SK-N-SH treated with all-trans-retinoic acid at 6 μM for 48 hours (cell line): ENCODE data around the gene ATP6V0D1.

Experiments used
- ATAC-seq: fragments of 200-7000 bp; cut with Tn5 transposase; 3 replicates; pipeline ENCODE4 v1.9.1; 2020; ENCODE audit warnings: mild to moderate bottlenecking, moderate library complexity
- ARNTL ChIP-seq: fragments of 450-650 bp; formaldehyde crosslinking; IDR thresholded peaks from 2 replicates; pipeline ENCODE4 v1.5.0; 2020; ENCODE audit warnings: low read depth, mild to moderate bottlenecking, moderate library complexity, borderline replicate concordance
- BACH2 ChIP-seq: fragments of 250-450 bp; sonication (Bioruptor Pico); IDR thresholded peaks from 2 replicates; pipeline ENCODE4 v1.9.0; 2021; ENCODE audit warnings: mild to moderate bottlenecking, borderline replicate concordance
- CSDC2 ChIP-seq: fragments of 250-450 bp; sonication (Bioruptor Pico); IDR thresholded peaks from 2 replicates; pipeline ENCODE4 v1.5.0; 2020; ENCODE audit warnings: mild to moderate bottlenecking, moderate library complexity
- ESRRG ChIP-seq: fragments of 250-450 bp; sonication (Bioruptor Pico); IDR thresholded peaks from 2 replicates; pipeline ENCODE4 v1.6.1; 2021; ENCODE audit warnings: mild to moderate bottlenecking
- GLIS3 ChIP-seq: fragments of 250-450 bp; sonication (Bioruptor Pico); IDR thresholded peaks from 2 replicates; pipeline ENCODE4 v1.5.0; 2020; ENCODE audit warnings: mild to moderate bottlenecking, moderate library complexity
- ISL1 ChIP-seq: fragments of 250-450 bp; sonication (Bioruptor Pico); IDR thresholded peaks from 2 replicates; pipeline ENCODE4 v2.1.2; 2022; ENCODE audit warnings: mild to moderate bottlenecking, moderate library complexity
- OSR1 ChIP-seq: fragments of 250-450 bp; sonication (Bioruptor Pico); IDR thresholded peaks from 2 replicates; pipeline ENCODE4 v1.8.0; 2022; ENCODE audit warnings: moderate library complexity, mild to moderate bottlenecking, inconsistent platforms
- PPARA ChIP-seq: fragments of 250-450 bp; sonication (Bioruptor Pico); IDR thresholded peaks from 2 replicates; pipeline ENCODE4 v1.5.0; 2020; ENCODE audit warnings: mild to moderate bottlenecking, borderline replicate concordance
- SNAI2 ChIP-seq: fragments of 250-450 bp; sonication (Bioruptor Pico); IDR thresholded peaks from 2 replicates; pipeline ENCODE4 v1.5.0; 2020; ENCODE audit warnings: mild to moderate bottlenecking, moderate library complexity
- TCF4 ChIP-seq: fragments of 250-450 bp; sonication (Bioruptor Pico); IDR thresholded peaks from 2 replicates; pipeline ENCODE4 v1.8.0; 2021; ENCODE audit warnings: mild to moderate bottlenecking, moderate library complexity, borderline replicate concordance
- TOX ChIP-seq: fragments of 250-450 bp; sonication (Bioruptor Pico); IDR thresholded peaks from 2 replicates; pipeline ENCODE4 v1.8.0; 2021; ENCODE audit warnings: mild to moderate bottlenecking, moderate library complexity, borderline replicate concordance
- ZC3H10 ChIP-seq: fragments of 250-450 bp; sonication (Bioruptor Pico); IDR thresholded peaks from 2 replicates; pipeline ENCODE4 v1.5.1; 2021; ENCODE audit warnings: mild to moderate bottlenecking, moderate library complexity
- ZFP3 ChIP-seq: fragments of 250-450 bp; sonication (Bioruptor Pico); IDR thresholded peaks from 2 replicates; pipeline ENCODE4 v1.5.0; 2020; ENCODE audit warnings: mild to moderate bottlenecking, moderate library complexity
- ZFP30 ChIP-seq: fragments of 450-650 bp; formaldehyde crosslinking; IDR thresholded peaks from 2 replicates; pipeline ENCODE4 v1.5.0; 2022; ENCODE audit warnings: mild to moderate bottlenecking, moderate library complexity
- ZNF565 ChIP-seq: fragments of 450-650 bp; formaldehyde crosslinking; conservative IDR thresholded peaks from 2 replicates; pipeline ENCODE4 v1.5.0; 2020; ENCODE audit warnings: low read depth, mild to moderate bottlenecking, moderate library complexity
- ZNF70 ChIP-seq: fragments of 450-650 bp; formaldehyde crosslinking; IDR thresholded peaks from 2 replicates; pipeline ENCODE4 v1.5.0; 2020; ENCODE audit warnings: mild to moderate bottlenecking, moderate library complexity
- ZNF8 ChIP-seq: fragments of 450-650 bp; formaldehyde crosslinking; IDR thresholded peaks from 2 replicates; pipeline ENCODE4 v1.5.0; 2020; ENCODE audit warnings: mild to moderate bottlenecking, moderate library complexity
- TF ChIP-seq, protein P1 (sequence below): fragments of 250-450 bp; sonication (Bioruptor Pico); IDR thresholded peaks from 2 replicates; pipeline ENCODE4 v1.8.0; 2021; ENCODE audit warnings: low read depth, mild to moderate bottlenecking, moderate library complexity, borderline replicate concordance
- TF ChIP-seq, protein P2 (sequence below): fragments of 250-450 bp; sonication (Bioruptor Pico); IDR thresholded peaks from 2 replicates; pipeline ENCODE4 v1.5.1; 2020; ENCODE audit warnings: low read depth, mild to moderate bottlenecking, moderate library complexity
- TF ChIP-seq, protein P3 (sequence below): fragments of 250-450 bp; sonication (Bioruptor Pico); IDR thresholded peaks from 2 replicates; pipeline ENCODE4 v1.5.0; 2020; ENCODE audit warnings: mild to moderate bottlenecking, moderate library complexity
- TF ChIP-seq, protein P4 (sequence below): fragments of 250-450 bp; sonication (Bioruptor Pico); IDR thresholded peaks from 2 replicates; pipeline ENCODE4 v1.5.1; 2021; ENCODE audit warnings: mild to moderate bottlenecking, moderate library complexity

ATP6V0D1 gene

DNA sequence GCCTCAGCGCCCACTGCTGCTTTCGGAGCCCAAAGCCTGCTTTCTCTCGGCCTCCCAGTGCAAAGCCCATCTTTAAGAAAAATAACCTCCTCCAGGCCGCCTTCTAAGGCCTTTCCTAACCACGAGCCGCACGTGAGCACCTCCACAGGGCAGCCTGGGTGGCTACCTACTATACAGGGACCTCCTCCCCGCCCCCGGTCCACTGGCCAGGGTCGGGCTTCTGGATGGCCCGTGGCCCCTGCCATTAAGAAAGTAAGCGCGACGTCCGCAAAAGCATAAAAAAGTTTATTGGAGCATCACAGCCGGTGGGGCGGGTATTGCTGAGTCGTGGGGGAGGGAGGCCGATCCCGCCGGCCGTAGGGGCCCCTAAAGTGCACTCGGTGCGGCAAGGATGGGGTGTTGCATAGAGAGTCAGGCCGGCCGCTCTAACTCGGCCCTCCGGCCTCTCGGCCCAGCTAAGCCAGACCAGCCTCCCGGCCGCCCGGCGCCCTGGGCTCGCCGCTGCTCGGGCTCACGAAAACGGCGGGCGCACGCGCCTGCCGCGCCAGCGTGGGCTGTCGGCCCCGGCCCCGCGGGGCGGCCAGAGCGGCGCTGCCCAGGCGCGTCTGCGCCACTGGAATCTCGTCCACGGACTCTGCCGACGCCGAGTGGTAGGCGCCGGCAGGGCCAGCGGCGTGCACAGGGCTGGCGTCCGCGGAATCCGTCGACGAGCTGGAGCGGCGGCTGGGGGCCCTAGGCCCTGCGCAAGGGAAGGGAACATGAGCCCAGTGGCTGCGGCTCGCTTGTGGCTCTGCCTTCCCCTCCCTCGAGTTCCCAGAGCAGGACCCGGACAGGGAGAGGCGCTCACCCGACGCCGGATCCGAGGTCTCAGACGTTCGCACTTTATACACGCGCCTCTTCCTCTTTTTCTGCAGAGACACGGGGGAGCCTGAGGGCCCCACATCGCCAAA lies 86.5 kb downstream of the ATP6V0D1 start:
- TF ChIP-seq TCF4 (no peak), ZNF70 (CRISPR knock-in tag) (no peak), BACH2 (CRISPR knock-in tag) (no peak), ZNF8 (CRISPR knock-in tag) (no peak), ZNF565 (no peak), ISL1 (CRISPR knock-in tag) (no peak)
- TF ChIP-seq, protein P1, sequence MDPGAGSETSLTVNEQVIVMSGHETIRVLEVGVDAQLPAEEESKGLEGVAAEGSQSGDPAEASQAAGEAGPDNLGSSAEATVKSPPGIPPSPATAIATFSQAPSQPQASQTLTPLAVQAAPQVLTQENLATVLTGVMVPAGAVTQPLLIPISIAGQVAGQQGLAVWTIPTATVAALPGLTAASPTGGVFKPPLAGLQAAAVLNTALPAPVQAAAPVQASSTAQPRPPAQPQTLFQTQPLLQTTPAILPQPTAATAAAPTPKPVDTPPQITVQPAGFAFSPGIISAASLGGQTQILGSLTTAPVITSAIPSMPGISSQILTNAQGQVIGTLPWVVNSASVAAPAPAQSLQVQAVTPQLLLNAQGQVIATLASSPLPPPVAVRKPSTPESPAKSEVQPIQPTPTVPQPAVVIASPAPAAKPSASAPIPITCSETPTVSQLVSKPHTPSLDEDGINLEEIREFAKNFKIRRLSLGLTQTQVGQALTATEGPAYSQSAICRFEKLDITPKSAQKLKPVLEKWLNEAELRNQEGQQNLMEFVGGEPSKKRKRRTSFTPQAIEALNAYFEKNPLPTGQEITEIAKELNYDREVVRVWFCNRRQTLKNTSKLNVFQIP (CRISPR knock-in tag) = no peak

DNA sequence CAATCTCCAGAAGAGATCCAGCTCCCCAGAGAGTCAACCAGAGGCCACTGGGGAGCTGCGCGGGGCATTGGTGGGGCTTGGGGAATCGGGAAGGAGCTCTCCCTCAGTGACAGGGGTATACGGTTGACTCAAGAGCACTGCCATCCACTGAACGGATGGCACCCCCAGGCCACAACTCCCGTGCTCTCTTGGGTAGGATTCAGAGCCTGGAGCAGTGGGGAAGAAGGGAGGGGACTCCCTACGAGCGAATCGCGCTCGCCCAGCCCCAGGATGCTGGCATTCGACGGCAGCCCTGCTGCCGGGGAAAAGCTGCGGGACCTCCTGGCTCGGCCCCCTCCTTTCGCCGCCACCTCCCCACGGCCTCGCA lies 87.2 kb downstream of the ATP6V0D1 start:
- no peak for ATAC-seq
- TF ChIP-seq CSDC2 (CRISPR knock-in tag) (no peak), ARNTL (CRISPR knock-in tag) (no peak), GLIS3 (CRISPR knock-in tag) (no peak), TOX (no peak), PPARA (CRISPR knock-in tag) (no peak), ESRRG (no peak), TCF4 (no peak), ZC3H10 (CRISPR knock-in tag) (no peak), ZFP30 (no peak), ZNF70 (CRISPR knock-in tag) (no peak), BACH2 (CRISPR knock-in tag) (no peak)
- TF ChIP-seq, protein P2, sequence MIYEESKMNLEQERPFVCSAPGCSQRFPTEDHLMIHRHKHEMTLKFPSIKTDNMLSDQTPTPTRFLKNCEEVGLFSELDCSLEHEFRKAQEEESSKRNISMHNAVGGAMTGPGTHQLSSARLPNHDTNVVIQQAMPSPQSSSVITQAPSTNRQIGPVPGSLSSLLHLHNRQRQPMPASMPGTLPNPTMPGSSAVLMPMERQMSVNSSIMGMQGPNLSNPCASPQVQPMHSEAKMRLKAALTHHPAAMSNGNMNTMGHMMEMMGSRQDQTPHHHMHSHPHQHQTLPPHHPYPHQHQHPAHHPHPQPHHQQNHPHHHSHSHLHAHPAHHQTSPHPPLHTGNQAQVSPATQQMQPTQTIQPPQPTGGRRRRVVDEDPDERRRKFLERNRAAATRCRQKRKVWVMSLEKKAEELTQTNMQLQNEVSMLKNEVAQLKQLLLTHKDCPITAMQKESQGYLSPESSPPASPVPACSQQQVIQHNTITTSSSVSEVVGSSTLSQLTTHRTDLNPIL (CRISPR knock-in tag) = no peak
- TF ChIP-seq, protein P3, sequence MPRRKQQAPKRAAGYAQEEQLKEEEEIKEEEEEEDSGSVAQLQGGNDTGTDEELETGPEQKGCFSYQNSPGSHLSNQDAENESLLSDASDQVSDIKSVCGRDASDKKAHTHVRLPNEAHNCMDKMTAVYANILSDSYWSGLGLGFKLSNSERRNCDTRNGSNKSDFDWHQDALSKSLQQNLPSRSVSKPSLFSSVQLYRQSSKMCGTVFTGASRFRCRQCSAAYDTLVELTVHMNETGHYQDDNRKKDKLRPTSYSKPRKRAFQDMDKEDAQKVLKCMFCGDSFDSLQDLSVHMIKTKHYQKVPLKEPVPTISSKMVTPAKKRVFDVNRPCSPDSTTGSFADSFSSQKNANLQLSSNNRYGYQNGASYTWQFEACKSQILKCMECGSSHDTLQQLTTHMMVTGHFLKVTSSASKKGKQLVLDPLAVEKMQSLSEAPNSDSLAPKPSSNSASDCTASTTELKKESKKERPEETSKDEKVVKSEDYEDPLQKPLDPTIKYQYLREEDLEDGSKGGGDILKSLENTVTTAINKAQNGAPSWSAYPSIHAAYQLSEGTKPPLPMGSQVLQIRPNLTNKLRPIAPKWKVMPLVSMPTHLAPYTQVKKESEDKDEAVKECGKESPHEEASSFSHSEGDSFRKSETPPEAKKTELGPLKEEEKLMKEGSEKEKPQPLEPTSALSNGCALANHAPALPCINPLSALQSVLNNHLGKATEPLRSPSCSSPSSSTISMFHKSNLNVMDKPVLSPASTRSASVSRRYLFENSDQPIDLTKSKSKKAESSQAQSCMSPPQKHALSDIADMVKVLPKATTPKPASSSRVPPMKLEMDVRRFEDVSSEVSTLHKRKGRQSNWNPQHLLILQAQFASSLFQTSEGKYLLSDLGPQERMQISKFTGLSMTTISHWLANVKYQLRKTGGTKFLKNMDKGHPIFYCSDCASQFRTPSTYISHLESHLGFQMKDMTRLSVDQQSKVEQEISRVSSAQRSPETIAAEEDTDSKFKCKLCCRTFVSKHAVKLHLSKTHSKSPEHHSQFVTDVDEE (CRISPR knock-in tag) = no peak
- TF ChIP-seq, protein P4, sequence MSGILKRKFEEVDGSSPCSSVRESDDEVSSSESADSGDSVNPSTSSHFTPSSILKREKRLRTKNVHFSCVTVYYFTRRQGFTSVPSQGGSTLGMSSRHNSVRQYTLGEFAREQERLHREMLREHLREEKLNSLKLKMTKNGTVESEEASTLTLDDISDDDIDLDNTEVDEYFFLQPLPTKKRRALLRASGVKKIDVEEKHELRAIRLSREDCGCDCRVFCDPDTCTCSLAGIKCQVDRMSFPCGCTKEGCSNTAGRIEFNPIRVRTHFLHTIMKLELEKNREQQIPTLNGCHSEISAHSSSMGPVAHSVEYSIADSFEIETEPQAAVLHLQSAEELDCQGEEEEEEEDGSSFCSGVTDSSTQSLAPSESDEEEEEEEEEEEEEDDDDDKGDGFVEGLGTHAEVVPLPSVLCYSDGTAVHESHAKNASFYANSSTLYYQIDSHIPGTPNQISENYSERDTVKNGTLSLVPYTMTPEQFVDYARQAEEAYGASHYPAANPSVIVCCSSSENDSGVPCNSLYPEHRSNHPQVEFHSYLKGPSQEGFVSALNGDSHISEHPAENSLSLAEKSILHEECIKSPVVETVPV (CRISPR knock-in tag) = no peak
- TF ChIP-seq, all 23 proteins: peak for 0

More for the DNA sequence above, 86.5 kb downstream of the ATP6V0D1 start:
- no peak for ATAC-seq

DNA sequence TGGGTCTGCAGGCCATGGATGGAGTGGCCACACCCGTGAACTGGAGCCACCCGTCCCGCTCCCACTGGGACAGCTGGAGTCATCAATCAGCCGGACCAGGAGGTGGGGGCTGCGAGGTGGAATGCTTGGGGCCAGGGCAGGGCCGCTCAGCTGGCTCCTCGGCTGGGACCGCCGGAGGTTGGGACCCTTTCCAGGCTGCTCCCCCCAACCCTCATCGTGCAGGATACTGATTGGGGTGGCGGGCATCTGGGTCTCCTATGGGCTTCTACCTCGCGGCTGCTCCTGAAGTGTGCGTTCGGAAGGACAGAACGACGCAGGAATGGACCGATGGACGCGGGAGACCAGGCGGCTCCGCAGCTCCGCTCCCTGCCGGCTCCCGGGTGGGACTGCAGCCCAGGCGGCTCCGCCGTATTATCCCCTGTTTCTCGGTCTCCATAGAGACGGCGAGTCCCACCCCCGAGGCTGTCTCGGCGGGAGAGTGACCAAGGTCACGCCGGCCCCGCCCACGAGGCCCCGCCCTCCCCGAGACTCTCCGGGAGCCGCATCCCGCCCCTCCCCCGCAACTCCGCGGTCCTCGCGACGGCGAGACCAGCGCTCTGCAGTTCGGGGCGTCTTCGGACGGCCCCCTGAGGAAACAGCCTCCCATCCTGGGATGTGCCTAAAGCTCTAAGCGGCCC lies 87.7 kb downstream of the ATP6V0D1 start, which contains the start of gene TPPP3:
TPPP3 (minus strand) TSS at position 388 of the 677 bp plus-strand sequence. CDS start 2,387 bp downstream, outside the sequence.
- TF ChIP-seq ESRRG (no peak), GLIS3 (CRISPR knock-in tag) (no peak), PPARA (CRISPR knock-in tag) (no peak), ZC3H10 (CRISPR knock-in tag) (no peak), ZNF8 (CRISPR knock-in tag) (no peak), OSR1 (CRISPR knock-in tag) (no peak), ZFP3 (no peak), SNAI2 (no peak), TOX (no peak)
- TF ChIP-seq, all 23 proteins: peak for 0
- ATAC-seq = peak; percentile 86
